T-helper 2 cell treated with Interferon-gamma antibody and Interleukin-4, amounts not matched to agents 5 μg/mL and 100 μg/mL, for 36 hours (primary cell): ENCODE measurements around the gene IGF2BP1.
"Not testable (repeated sequence)": the region's sequence is repeated elsewhere in the genome, so short reads cannot be mapped to it uniquely, and the experiment has no call there.

Experiments used
- DNase-seq: peaks from one replicate; pipeline ENCODE4 v3.0.0; 2021; ENCODE audit warnings: low spot score
- H3K27ac Mint-ChIP-seq: one replicate; pipeline ENCODE4 v1.8.0; 2021; ENCODE audit warnings: mild to moderate bottlenecking, mixed read lengths
- H3K27me3 Mint-ChIP-seq: one replicate; pipeline ENCODE4 v1.8.0; 2021; ENCODE audit warnings: low read depth, mixed read lengths
- H3K36me3 Mint-ChIP-seq: one replicate; pipeline ENCODE4 v1.8.0; 2021; ENCODE audit warnings: low read depth, mixed read lengths
- H3K4me1 Mint-ChIP-seq: one replicate; pipeline ENCODE4 v1.8.0; 2021; ENCODE audit warnings: low read depth, mixed read lengths
- H3K4me3 Mint-ChIP-seq: one replicate; pipeline ENCODE4 v1.8.0; 2022; ENCODE audit warnings: mild to moderate bottlenecking, moderate library complexity, mixed read lengths
- H3K9me3 Mint-ChIP-seq: one replicate; pipeline ENCODE4 v1.8.0; 2021; ENCODE audit warnings: mixed read lengths

IGF2BP1 gene

DNA sequence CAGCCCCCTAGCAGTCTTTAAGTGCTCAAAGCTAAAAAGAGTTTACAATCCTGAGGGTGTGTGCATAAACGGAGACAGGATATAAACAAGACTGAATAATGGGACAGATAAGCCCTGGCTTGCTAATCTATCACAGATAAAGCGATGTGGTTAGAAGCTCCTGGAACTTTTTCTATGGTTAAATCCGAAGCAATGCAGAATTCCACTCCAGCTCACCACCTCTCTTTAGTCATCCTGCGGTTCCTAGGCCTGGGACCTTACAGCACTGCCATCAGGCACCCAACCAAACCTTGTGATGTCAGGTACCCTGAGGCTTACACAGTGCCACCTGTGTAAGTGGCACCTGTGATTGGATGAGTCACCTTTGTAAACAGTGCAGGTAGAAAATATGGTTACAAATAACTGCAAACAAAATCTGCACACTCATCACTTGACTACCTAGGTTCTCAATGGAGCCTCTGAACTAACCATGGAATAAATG, 103.9 kb downstream of the IGF2BP1 start:
- no peak for DNase-seq
- H3K27ac Mint-ChIP-seq: no peak overlapping the region

DNA sequence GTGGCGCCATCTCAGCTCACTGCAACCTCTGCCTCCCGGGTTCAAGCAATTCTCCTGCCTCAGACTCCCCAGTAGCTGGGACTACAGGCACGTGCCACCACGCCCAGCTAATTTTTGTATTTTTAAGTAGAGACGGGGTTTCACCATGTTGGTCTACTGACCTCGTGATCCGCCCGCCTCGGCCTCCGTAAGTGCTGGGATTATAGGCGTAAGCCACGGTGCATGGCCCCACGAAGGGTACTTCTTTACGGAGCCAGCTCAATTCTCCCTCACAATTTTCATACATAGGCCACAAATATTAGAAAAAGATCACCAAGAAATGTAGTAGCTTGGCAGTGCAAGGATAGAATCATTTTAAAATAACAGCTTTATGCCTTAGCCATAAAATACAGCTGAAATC, 106.2 kb downstream of the IGF2BP1 start:
- not testable (repeated sequence) for H3K4me1 Mint-ChIP-seq, H3K27ac Mint-ChIP-seq, H3K27me3 Mint-ChIP-seq, H3K9me3 Mint-ChIP-seq, H3K36me3 Mint-ChIP-seq, H3K4me3 Mint-ChIP-seq, DNase-seq

More for the DNA sequence above, 103.9 kb downstream of the IGF2BP1 start:
- Mint-ChIP-seq H3K9me3 (no peaks in the 10 kb centered on the region), H3K27me3 (no peaks in the 10 kb centered on the region), H3K4me1 (no peaks in the 10 kb centered on the region), H3K36me3 (no peaks in the 10 kb centered on the region), H3K4me3 (no peak overlapping the region)

DNA sequence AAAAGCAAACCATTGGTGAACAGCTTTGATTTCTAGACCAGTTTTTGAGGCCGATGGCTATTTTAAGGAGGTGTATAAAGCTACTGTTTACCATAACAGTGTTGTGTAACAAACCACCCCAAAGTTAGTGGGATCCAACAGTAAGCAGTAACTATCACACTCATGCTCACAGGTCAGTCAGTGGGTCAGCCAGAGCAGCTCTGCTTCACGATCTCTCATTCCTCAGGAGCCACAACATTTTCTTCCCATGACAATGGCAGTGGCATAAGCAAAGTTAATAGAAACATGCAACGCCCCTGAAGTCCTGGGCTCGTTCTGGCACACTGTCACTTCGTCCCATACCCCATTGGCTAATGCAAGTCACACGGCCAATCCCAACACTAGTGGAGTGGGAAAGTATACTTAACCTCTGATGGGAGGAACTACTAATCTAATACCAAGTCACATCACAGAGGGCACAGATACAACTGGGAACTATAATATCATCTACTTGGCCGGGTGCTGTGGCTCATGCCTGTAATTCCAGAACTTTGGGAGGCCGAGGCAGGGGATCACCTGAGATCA, 107.4 kb downstream of the IGF2BP1 start:
- no peaks in the 10 kb centered on the region for H3K9me3 Mint-ChIP-seq
- H3K36me3 Mint-ChIP-seq: no peaks in the 10 kb centered on the region
- no peak overlapping the region for H3K4me3 Mint-ChIP-seq
- H3K4me1 Mint-ChIP-seq: no peaks in the 10 kb centered on the region
- H3K27ac Mint-ChIP-seq: no peak overlapping the region
- no peak for DNase-seq
- peaks cover 9% of the 10 kb centered on the region for H3K27me3 Mint-ChIP-seq
